ENCODE measurements around the gene ALS2CL. TPM values are rescaled to one million over a fixed set of nuclear protein-coding genes. Genes with fewer than 3 reads are reported as not detected.

ALS2CL gene
- total RNA-seq, 1 experiment from 2014 or later: 16.4 TPM

DNA sequence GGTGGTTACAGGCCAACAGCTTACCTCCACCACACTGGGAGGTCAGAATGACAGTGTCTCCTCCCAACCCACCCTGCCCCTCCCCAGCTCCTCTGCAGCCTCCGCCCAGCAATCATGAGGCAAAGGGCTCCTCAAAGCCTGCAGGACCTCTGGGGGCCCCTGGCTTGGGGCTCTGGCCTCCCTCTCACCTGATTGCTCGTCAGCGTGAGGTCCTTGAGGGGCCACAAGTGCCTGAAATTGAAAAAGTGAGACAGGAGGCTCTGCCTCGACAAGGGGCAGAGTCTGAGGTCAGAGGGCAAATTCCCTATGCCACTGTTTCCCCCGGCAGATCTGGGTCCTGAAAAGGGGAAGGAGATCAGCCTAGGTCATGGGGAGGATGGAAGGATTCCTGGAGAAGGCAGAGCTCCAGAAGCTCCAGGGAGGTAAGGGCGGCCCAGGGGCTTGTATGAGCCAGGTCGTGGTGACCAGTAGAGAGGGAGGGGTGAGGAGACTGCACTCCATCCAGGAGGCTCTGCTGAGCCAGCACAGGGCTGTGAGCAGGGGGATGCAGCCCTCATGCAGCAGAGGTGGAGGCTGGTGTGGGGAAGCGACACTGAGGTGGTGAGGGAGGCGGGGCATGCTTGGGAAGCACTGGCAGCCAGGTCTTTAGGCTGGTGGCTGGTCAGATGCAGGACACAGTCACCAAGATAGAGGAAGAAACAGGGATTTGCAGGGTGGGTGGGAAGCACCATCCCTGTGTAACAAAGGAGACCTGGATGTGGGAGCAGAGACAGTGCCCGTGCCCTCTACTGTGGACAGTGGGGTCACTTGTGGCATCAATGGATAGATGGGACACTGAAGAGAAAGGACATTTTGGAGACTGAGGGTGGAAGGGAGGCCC lies 20.1 kb downstream of the ALS2CL start (continued):
- TF ChIP-seq, protein P1, sequence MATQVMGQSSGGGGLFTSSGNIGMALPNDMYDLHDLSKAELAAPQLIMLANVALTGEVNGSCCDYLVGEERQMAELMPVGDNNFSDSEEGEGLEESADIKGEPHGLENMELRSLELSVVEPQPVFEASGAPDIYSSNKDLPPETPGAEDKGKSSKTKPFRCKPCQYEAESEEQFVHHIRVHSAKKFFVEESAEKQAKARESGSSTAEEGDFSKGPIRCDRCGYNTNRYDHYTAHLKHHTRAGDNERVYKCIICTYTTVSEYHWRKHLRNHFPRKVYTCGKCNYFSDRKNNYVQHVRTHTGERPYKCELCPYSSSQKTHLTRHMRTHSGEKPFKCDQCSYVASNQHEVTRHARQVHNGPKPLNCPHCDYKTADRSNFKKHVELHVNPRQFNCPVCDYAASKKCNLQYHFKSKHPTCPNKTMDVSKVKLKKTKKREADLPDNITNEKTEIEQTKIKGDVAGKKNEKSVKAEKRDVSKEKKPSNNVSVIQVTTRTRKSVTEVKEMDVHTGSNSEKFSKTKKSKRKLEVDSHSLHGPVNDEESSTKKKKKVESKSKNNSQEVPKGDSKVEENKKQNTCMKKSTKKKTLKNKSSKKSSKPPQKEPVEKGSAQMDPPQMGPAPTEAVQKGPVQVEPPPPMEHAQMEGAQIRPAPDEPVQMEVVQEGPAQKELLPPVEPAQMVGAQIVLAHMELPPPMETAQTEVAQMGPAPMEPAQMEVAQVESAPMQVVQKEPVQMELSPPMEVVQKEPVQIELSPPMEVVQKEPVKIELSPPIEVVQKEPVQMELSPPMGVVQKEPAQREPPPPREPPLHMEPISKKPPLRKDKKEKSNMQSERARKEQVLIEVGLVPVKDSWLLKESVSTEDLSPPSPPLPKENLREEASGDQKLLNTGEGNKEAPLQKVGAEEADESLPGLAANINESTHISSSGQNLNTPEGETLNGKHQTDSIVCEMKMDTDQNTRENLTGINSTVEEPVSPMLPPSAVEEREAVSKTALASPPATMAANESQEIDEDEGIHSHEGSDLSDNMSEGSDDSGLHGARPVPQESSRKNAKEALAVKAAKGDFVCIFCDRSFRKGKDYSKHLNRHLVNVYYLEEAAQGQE (IDR thresholded peaks at IDR 0.05; ENCODE audit: low read depth): no peak
- no peak for TF ChIP-seq POLR2A (IDR thresholded peaks at IDR 0.05; ENCODE audit: borderline replicate concordance, extremely low read depth, insufficient read depth, insufficient read length)
- TF ChIP-seq JUND (IDR thresholded peaks at IDR 0.05): no peak
- no peak for TF ChIP-seq EZH2phosphoT487 (IDR thresholded peaks at IDR 0.05; ENCODE audit: borderline replicate concordance)
- TF ChIP-seq EZH2 (IDR thresholded peaks at IDR 0.05): no peak
- TF ChIP-seq SP1 (IDR thresholded peaks at IDR 0.05; ENCODE audit: low read depth): no peak
- no peak for TF ChIP-seq POLR2AphosphoS5 (IDR thresholded peaks at IDR 0.05; ENCODE audit: low read depth, low read length)
- TF ChIP-seq SRF (IDR thresholded peaks at IDR 0.05; ENCODE audit: low read depth): no peak
- TF ChIP-seq ZFX (IDR thresholded peaks at IDR 0.05): no peak
- TF ChIP-seq TCF7L2 (IDR thresholded peaks at IDR 0.05; ENCODE audit: borderline replicate concordance, extremely low read depth, insufficient read depth, insufficient read length): no peak
- no peak for TF ChIP-seq ZNF274 (IDR thresholded peaks at IDR 0.05; ENCODE audit: low read depth, low read length)
- TF ChIP-seq, protein P2, sequence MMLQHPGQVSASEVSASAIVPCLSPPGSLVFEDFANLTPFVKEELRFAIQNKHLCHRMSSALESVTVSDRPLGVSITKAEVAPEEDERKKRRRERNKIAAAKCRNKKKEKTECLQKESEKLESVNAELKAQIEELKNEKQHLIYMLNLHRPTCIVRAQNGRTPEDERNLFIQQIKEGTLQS (IDR thresholded peaks at IDR 0.05): no peak
- no peak for TF ChIP-seq CBX3 (IDR thresholded peaks at IDR 0.05; ENCODE audit: low read depth)

Measured in HCT116 (cell line).